Fibroblast of pulmonary artery (primary cell): ENCODE results near the gene KDM2A.

Source experiments
- DNase-seq: peaks from one replicate; pipeline ENCODE4 v3.0.0-alpha.2; 2010; ENCODE audit warnings: low read depth
- H3K4me3 ChIP-seq: replicated peaks from 2 replicates; pipeline ENCODE4 v1.5.1; 2011; ENCODE audit warnings: low read depth, mild to moderate bottlenecking, control low read depth, low read length, moderate library complexity
- TF ChIP-seq, protein P1 (sequence below): IDR thresholded peaks from 2 replicates; pipeline ENCODE4 v1.5.1; 2011; ENCODE audit warnings: mild to moderate bottlenecking, control low read depth, low read length, inconsistent platforms; ENCODE audit errors: missing control alignments

The KDM2A gene

DNA sequence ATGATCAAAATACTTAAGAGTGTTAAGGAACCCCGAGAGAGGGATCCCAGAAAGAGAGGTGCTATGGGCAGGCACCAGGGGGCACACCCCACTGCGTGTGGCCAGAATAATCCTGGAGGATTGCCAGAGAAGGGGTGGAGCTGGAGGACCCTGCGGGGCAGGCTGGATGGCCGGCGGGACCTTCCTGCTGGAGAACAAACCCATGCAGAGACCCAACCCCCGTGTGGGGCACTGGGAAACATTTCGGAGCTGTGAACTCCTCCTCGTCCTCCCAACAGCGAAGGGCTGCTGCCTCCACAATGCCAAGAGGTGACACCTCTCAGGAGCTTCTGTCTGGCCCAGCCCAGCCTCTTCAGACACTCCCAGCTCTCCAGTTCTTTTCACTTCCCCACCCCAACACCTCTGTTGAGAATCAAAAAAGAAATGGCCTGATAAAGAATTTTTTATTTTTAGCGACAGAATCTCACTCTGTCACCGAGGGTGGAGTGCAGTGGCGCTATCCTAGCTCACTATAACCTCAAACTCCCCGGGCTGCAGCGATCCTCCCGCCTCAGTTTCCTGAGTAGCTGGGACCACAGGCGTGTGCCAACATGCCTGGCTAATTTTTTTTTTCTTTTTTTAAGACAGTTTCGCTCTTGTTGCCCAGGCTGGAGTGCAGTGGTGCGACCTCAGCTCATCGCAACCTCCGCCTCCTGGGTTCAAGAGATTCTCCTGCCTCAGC is 36.8 kb upstream of the KDM2A start:
- DNase-seq = peak; percentile 11
- H3K4me3 ChIP-seq = no peak overlapping the region
- TF ChIP-seq, protein P1, sequence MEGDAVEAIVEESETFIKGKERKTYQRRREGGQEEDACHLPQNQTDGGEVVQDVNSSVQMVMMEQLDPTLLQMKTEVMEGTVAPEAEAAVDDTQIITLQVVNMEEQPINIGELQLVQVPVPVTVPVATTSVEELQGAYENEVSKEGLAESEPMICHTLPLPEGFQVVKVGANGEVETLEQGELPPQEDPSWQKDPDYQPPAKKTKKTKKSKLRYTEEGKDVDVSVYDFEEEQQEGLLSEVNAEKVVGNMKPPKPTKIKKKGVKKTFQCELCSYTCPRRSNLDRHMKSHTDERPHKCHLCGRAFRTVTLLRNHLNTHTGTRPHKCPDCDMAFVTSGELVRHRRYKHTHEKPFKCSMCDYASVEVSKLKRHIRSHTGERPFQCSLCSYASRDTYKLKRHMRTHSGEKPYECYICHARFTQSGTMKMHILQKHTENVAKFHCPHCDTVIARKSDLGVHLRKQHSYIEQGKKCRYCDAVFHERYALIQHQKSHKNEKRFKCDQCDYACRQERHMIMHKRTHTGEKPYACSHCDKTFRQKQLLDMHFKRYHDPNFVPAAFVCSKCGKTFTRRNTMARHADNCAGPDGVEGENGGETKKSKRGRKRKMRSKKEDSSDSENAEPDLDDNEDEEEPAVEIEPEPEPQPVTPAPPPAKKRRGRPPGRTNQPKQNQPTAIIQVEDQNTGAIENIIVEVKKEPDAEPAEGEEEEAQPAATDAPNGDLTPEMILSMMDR = no peak

DNA sequence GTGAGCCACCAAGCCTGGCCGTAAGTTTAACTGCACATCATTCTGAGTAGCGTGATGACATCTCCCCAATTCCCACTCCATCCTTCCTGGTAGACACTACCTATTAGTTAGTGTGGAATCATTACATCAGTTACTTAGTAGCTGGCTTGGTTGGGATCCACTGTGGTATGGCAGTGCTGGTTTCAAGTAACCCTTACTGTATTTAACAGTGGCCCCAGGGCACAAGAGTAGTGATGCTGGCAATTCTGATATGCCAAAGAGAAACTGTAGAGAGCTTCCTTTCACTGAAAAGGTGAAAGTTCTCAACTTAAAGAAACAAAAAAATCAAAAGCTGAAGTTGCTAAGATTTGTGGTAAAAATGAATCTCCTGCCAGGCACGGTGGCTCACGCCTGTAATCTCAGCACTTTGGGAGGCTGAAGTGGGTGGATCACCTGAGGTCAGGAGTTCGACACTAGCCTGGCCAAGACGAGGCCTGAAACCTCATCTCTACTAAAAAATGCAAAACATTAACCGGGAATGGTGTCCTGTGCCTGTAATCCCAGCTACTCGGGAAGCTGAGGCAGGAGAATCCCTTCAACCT is 35.2 kb upstream of the KDM2A start:
- H3K4me3 ChIP-seq = no peak overlapping the region
- TF ChIP-seq, protein P1 = no peak
- DNase-seq = no peak

DNA sequence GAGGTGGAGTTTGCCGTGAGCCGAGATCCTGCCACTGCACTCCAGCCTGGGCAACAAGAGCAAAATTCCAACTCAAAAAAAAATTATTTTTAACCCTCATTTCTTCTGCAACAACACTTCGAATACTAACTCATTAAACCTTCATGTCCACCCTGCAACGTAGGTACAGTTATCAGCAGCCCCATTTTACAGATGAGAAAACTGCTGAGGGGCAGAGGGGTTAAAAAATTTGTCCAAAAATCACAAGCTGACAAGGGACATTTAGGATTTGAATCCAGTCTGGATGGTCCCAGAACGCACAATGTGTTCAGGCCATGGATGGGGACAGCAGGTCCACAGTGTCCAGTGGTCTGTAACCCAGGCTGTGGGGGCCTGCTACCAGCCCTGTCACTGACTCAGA is 33.4 kb upstream of the KDM2A start:
- no peak for DNase-seq
- H3K4me3 ChIP-seq = no peak overlapping the region
- TF ChIP-seq, protein P1 = no peak

DNA sequence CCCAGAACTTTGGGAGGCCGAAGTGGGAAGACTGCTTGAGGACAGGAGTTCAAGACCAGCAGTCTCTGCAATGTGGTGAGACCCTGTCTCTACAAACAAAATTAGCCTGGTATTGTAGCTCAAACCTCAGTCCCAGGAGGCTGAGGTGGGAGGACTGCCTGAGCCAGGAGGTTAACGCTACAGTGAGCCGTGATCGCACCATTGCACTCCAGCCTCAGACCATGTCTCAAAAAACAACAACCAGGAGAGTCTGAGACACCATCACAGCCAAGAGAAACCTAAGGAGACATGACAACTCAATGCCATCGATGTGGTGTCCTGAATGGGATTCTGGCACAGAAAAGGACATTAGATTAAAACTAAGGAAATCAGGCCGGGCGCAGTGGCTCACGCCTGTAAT is 28.3 kb upstream of the KDM2A start:
- TF ChIP-seq, protein P1 = no peak
- no peak overlapping the region for H3K4me3 ChIP-seq
- no peak for DNase-seq

DNA sequence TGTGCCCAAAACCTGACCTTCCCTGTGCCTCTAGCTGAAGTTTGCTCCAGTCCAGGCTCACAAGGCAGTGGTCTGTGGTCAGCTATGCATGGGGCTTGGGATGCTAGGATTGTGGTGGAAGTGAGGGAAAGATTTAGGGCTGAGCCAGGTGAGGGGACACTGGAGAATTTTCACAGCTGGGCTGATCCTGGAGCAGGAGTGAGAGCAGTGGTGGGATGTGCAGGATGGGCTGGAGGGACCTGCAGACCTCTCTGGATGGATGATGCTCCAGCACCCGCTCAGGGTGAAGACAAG is 23.9 kb upstream of the KDM2A start:
- no peak for DNase-seq
- no peak overlapping the region for H3K4me3 ChIP-seq
- TF ChIP-seq, protein P1 = no peak

DNA sequence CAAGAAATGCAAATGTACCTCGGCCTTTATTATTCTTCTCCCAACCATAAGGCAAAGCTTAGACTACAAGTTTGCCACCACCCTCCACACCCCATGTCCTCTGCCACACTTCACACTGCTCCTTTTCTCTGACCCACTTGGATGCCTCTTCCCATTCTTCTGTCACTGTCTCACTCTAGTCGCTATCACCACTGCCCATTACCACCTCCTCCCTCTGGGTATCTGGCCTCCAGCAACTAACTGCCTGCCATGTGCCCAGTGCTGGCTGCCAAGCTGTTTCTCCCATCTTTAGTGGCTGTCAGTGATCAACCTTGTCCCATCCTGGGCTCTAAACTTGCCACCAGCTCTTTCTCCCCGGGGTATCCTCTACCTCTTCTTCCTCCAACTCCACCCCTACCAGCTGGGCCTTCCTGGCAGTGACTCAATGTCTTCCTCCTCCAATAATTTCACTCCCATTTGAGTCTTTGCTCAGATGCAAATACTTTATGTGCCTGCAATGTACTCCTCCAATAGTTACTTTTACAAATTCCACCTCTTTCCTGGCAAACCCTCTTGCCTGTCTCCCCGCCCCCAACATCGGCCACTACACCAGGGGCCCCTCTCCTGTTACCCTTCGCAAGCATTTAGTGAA is 20.1 kb upstream of the KDM2A start:
- no peak overlapping the region for H3K4me3 ChIP-seq
- no peak for DNase-seq
- TF ChIP-seq, protein P1 = no peak
